GM12864 (cell line): Measurements from ENCODE around the gene DECR2.

Experiments used
- DNase-seq: peaks from one replicate; pipeline ENCODE4 v3.0.0-alpha.2; 2011; ENCODE audit warnings: low read depth
- H3K4me3 ChIP-seq: 2 replicates; pipeline ENCODE4 v1.5.1; 2011; ENCODE audit warnings: mild to moderate bottlenecking, low read depth, low read length, control low read depth
- TF ChIP-seq, protein P1 (sequence below): IDR thresholded peaks from 2 replicates; pipeline ENCODE4 v1.5.1; 2011; ENCODE audit warnings: low read depth, mild to moderate bottlenecking, moderate library complexity, low read length, control low read depth, inconsistent platforms; ENCODE audit errors: missing control alignments

The DECR2 gene

DNA sequence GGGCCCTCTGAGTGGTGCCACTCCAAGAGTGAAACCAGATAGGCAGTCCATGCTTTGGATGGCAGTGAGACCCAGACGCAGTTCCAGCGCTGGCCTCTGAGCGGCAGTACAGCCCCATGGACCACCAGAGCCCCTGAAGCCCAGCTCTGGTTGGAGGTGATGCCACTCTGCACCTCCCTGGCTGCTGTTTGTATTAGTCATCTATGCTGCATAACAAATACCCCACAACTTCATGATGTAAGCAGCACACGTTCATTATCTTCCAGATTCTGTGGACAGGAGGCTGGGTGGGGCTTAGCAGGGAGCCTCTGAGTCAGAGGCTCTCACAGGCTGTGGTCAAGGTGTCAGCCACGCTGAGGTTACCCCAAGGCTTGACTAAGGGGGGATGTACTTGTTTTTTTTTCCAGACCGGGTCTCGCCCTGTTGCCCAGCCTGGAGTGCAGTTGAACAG lies 9.8 kb upstream of the DECR2 start:
- DNase-seq, result peak; percentile 29
- no peak overlapping the region for H3K4me3 ChIP-seq
- TF ChIP-seq, protein P1, sequence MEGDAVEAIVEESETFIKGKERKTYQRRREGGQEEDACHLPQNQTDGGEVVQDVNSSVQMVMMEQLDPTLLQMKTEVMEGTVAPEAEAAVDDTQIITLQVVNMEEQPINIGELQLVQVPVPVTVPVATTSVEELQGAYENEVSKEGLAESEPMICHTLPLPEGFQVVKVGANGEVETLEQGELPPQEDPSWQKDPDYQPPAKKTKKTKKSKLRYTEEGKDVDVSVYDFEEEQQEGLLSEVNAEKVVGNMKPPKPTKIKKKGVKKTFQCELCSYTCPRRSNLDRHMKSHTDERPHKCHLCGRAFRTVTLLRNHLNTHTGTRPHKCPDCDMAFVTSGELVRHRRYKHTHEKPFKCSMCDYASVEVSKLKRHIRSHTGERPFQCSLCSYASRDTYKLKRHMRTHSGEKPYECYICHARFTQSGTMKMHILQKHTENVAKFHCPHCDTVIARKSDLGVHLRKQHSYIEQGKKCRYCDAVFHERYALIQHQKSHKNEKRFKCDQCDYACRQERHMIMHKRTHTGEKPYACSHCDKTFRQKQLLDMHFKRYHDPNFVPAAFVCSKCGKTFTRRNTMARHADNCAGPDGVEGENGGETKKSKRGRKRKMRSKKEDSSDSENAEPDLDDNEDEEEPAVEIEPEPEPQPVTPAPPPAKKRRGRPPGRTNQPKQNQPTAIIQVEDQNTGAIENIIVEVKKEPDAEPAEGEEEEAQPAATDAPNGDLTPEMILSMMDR, result peak; percentile 97

DNA sequence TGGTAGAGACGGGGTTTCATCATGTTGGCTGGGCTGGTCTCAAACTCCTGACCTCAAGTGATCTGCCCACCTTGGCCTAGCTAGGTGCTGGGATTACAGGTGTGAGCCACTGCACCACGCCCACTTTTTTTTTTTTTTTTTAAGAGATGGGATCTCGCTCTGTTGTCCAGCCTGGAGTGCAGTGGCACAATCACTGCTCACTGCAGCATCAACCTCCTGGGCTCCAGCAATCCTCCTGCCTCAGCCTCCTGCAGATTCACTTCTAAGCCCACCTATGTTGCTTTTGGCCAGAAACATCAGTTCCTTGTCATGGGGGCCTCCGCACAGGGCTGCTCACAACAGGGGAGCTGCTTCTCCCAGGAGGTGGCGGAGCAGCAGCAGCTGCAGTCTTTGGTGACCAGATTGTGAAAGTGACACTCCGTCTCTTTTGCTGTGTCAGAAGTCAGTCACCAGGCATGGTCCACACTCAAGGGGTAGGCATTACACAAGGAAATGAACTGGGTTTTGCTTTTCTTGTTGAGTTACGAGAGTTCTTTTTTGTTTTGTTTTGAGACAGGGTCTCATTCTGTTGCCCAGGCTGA lies 9.1 kb upstream of the DECR2 start:
- no peak overlapping the region for H3K4me3 ChIP-seq
- TF ChIP-seq, protein P1, result no peak
- no peak for DNase-seq

DNA sequence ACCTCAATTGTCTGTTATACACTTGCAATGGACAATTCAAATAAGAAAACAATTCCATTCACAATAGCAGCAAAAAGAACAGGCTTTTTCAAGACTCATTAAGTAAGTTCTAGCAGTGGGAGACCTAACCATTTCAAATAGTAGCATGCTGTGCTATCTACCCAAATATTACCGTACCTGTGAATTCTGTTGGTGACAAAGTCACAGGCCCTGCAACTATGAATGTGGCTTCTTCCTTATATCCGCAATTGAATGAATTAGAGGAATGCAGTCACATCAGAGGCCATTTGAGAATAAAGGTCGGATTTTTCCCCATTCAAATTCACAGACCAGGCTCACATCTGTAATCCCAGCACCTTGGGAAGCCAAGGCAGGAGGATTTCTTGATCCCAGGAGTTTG lies 5.5 kb upstream of the DECR2 start:
- no peak for DNase-seq
- peak overlapping the region; percentile 56; the same call in 1 of the 2 replicates for H3K4me3 ChIP-seq
- TF ChIP-seq, protein P1, result no peak

DNA sequence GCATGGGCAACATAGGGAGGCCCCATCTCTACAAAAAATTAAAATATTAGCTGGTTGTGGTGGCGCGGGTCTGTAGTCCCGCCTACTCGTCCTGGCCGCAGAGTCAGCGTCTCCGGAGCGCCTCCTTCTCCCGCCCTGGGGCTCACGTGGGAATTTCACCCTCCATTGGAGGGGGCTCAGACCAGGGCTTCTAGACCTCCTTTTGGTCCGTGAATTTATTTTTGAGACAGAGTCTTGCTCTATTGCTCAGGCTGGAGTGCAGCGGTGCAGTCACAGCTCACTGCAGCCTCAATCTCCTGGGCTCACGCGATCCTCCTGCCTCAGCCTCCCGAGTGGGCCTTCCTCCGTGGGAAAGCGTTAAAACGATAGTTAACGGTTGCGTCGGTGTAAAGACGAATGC lies 5.1 kb upstream of the DECR2 start:
- DNase-seq, result no peak
- TF ChIP-seq, protein P1, result no peak
- H3K4me3 ChIP-seq, result peak overlapping the region; percentile 56

DNA sequence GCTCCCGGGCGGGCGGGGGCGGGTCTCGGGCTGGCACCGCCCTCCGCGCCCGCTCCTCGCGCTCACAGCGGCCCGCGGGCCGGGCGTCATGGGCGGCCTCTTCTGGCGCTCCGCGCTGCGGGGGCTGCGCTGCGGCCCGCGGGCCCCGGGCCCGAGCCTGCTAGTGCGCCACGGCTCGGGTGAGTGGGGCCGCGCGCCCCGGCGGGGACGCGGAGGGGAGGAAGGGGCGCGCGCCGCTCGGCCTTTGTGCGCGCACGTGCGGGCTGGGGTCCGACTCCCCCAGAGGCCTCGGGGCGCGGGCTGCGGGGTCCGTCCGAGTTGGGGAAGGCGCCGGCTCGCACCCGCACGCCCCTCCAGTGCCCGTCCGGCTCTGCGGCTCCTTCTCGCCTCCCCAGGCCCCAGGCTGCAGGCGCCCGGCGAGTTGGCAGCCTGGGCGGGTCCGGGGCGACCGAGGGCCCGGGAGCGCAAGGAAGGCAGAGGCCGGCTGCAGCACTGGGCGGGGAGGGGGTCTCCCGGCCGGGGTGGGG lies 4.5 kb upstream of the DECR2 start, which contains the start of gene NME4:
NME4 (plus strand) TSS at position 65 of the 527 bp plus-strand sequence; CDS start at position 89, 24 bp downstream.
- peak within 1 kb of the TSS; percentile 67 for H3K4me3 ChIP-seq
- TF ChIP-seq, protein P1, result no peak
- no peak for DNase-seq

DNA sequence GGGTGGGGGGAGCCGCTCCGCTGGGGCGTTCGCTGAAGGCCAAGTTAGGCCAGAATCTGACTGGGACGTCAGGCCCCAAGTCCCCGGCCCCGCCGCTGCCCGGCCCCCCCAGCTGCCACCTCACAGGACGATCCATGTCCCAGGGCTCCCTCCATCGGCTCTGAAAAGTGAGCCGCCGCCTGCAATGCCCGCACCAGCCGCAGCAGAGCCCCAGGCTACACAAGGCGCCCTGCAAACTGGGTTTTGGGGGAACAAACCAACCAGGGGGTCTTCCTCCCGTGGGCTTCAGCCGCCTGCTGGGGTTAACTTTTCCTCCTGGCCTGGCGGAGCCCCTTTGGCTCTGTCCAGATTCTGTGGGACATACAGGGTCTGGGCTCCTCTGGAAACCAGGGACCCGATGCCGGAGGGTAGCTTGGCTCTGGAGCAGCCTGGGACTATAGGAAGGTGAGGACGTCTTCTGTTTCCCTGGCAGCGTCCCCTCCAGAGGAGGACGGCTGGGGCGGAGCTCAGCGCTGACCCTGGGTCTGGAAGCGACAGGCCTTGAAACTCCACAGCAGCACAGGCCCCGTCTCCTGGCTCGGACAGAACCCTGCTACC lies 3.9 kb upstream of the DECR2 start:
- no peak overlapping the region; the same call in 1 of the 2 replicates for H3K4me3 ChIP-seq
- DNase-seq, result no peak
- TF ChIP-seq, protein P1, result peak; percentile 17
